Keratinocyte (primary cell): ENCODE measurements around the gene NR1H3. TPM values are rescaled to one million over a fixed set of nuclear protein-coding genes. Genes with fewer than 3 reads are reported as not detected.

Experiments
- DNase-seq: peaks from one replicate; pipeline ENCODE4 v3.0.0-alpha.2; 2011; ENCODE audit warnings: low read depth, missing footprints, low spot score
- FAIRE-seq: peaks from 2 replicates; lab custom pipeline; 2011; peaks lifted over from hg19 to GRCh38; lab: Jason Lieb, UNC
- H2AFZ ChIP-seq: 2 replicates; pipeline ENCODE4 v1.6.0; 2012; ENCODE audit warnings: low read length, control low read depth, inconsistent platforms; ENCODE audit not compliant: control insufficient read depth
- H3K27ac ChIP-seq: 2 replicates; pipeline ENCODE4 v1.5.1; 2011; ENCODE audit warnings: low read length; ENCODE audit not compliant: control insufficient read depth, insufficient read depth
- H3K27me3 ChIP-seq: 3 replicates; pipeline ENCODE4 v1.6.0; 2011; ENCODE audit warnings: low read length; ENCODE audit not compliant: control insufficient read depth, insufficient read depth; ENCODE audit errors: extremely low read depth
- H3K36me3 ChIP-seq, 2 experiments: 2 replicates in 1 of 2; 3 replicates in 1 of 2; pipeline ENCODE4 v1.5.1; 2011; ENCODE audit warnings: low read length in 2 of 2, mild to moderate bottlenecking in 1 of 2; ENCODE audit not compliant: control insufficient read depth in 2 of 2, insufficient read depth in 2 of 2; ENCODE audit errors: extremely low read depth in 1 of 2
- H3K4me1 ChIP-seq: 3 replicates; pipeline ENCODE4 v1.5.1; 2011; ENCODE audit warnings: low read length; ENCODE audit not compliant: control insufficient read depth, insufficient read depth; ENCODE audit errors: extremely low read depth
- H3K4me2 ChIP-seq: 3 replicates; pipeline ENCODE4 v1.6.0; 2011; ENCODE audit warnings: low read depth, low read length; ENCODE audit not compliant: control insufficient read depth, insufficient read depth; ENCODE audit errors: extremely low read depth
- H3K4me3 ChIP-seq, 3 experiments: fragments of 200-600 bp in 1 of 3; sonication (generic) in 1 of 3; 2 replicates in 2 of 3; 3 replicates in 1 of 3; pipeline ENCODE4 v1.5.1; 2011 to 2016; ENCODE audit warnings: low read length in 3 of 3, mild to moderate bottlenecking in 3 of 3, control low read depth in 2 of 3, inconsistent platforms in 1 of 3, low read depth in 1 of 3, mixed read lengths in 1 of 3, mixed run types in 1 of 3, moderate library complexity in 1 of 3; ENCODE audit not compliant: control insufficient read depth in 2 of 3, insufficient read depth in 2 of 3; ENCODE audit errors: extremely low read depth in 1 of 3
- H3K79me2 ChIP-seq: 2 replicates; pipeline ENCODE4 v1.6.0; 2012; ENCODE audit warnings: low read length; ENCODE audit not compliant: control insufficient read depth, insufficient read depth
- H3K9ac ChIP-seq: 3 replicates; pipeline ENCODE4 v1.6.0; 2011; ENCODE audit warnings: low read length; ENCODE audit not compliant: control insufficient read depth, insufficient read depth; ENCODE audit errors: extremely low read depth
- H3K9me1 ChIP-seq: 3 replicates; pipeline ENCODE4 v1.6.0; 2011; ENCODE audit warnings: low read length; ENCODE audit not compliant: control insufficient read depth, insufficient read depth; ENCODE audit errors: extremely low read depth
- H3K9me3 ChIP-seq: 2 replicates; pipeline ENCODE4 v1.5.1; 2012; ENCODE audit warnings: low read depth, low read length; ENCODE audit not compliant: control insufficient read depth
- H4K20me1 ChIP-seq: 3 replicates; pipeline ENCODE4 v1.6.0; 2011; ENCODE audit warnings: low read length; ENCODE audit not compliant: control insufficient read depth, insufficient read depth; ENCODE audit errors: extremely low read depth
- CTCF ChIP-seq, 3 experiments: IDR thresholded peaks in 1 of 3; conservative IDR thresholded peaks in 1 of 3; optimal IDR thresholded peaks in 1 of 3; 2 replicates in 2 of 3; 3 replicates in 1 of 3; pipeline versions ENCODE3 to v1.5.1; 2011; ENCODE audit warnings: low read length in 3 of 3, mild to moderate bottlenecking in 3 of 3, moderate library complexity in 2 of 3, control low read depth in 1 of 3, inconsistent platforms in 1 of 3; ENCODE audit not compliant: insufficient read depth in 2 of 3; ENCODE audit errors: extremely low read depth in 1 of 3
- EZH2 ChIP-seq: IDR thresholded peaks from one replicate; pipeline ENCODE4 v1.6.1; 2012; ENCODE audit warnings: inconsistent platforms, mild to moderate bottlenecking, low read length, moderate library complexity
- dilution Hi-C: fragments of 300-500 bp; cut with MboI; formaldehyde crosslinking; loops from one replicate; pipeline ENCODE4 v1.7.0; 2020; ENCODE audit warnings: low sequenced_read_pairs; ENCODE audit not compliant: extremely low pct_ligation_motif_present
- polyA plus RNA-seq, 5 experiments: library from polyadenylated mRNA; depleted of rRNA in 3 of 5; stranded (reverse) in 3 of 5; stranded (forward) in 1 of 5; unstranded in 1 of 5; fragments of >200 nt; gene quantifications; 1 replicate in 1 of 5; 2 replicates in 3 of 5; 3 replicates in 1 of 5; pipeline versions ENCODE4 v1.2.1 to v1.2.3, GENCODE V29; 2011 to 2012; ENCODE audit warnings: missing spikeins in 2 of 5, low read depth in 1 of 5, low replicate concordance in 1 of 5

The NR1H3 gene
- polyA plus RNA-seq, 1 donor (not counting 4 experiments of a cell fraction or from before 2014, with no cell fraction given): 9.1 TPM

GRCh38 chr11:47282462-47282861, 24.7 kb downstream of the NR1H3 start:
- DNase-seq: no peak
- Histone ChIP-seq H3K36me3 (peaks cover 23 to 35% of the 10 kb centered on the region in 2 experiments), H3K27me3 (no peaks in the 10 kb centered on the region), H2AFZ (no peak overlapping the region), H3K4me1 (no peaks in the 10 kb centered on the region), H3K9ac (no peak overlapping the region), H3K9me3 (no peaks in the 10 kb centered on the region), H4K20me1 (no peaks in the 10 kb centered on the region), H3K9me1 (no peaks in the 10 kb centered on the region), H3K4me3 (no peak overlapping the region), H3K79me2 (no peaks in the 10 kb centered on the region), H3K27ac (no peak overlapping the region), H3K4me2 (no peak overlapping the region)
- dilution Hi-C loops: no loop called here
- FAIRE-seq: no peak
- TF ChIP-seq EZH2 (no peak), CTCF (optimal IDR thresholded peaks at IDR 0.05 in 1 of 3, IDR thresholded peaks at IDR 0.05 in 1 of 3, conservative IDR thresholded peaks at IDR 0.05 in 1 of 3; ENCODE audit: extremely low read depth in 1 of 3, insufficient read depth in 2 of 3, low read length in 3 of 3) (no peak)

GRCh38 chr11:47284151-47284550, 26.4 kb downstream of the NR1H3 start:
- Histone ChIP-seq H3K36me3 (peaks cover 34 to 40% of the 10 kb centered on the region in 2 experiments), H3K9ac (no peak overlapping the region), H3K27me3 (no peaks in the 10 kb centered on the region), H3K79me2 (no peaks in the 10 kb centered on the region), H3K4me1 (no peaks in the 10 kb centered on the region), H4K20me1 (no peaks in the 10 kb centered on the region), H3K4me3 (no peak overlapping the region), H3K27ac (no peak overlapping the region), H2AFZ (no peak overlapping the region), H3K9me3 (no peaks in the 10 kb centered on the region), H3K4me2 (no peak overlapping the region), H3K9me1 (no peaks in the 10 kb centered on the region)
- DNase-seq (no peak), FAIRE-seq (no peak)
- dilution Hi-C loops: no loop called here
- no peak for TF ChIP-seq CTCF (optimal IDR thresholded peaks at IDR 0.05 in 1 of 3, IDR thresholded peaks at IDR 0.05 in 1 of 3, conservative IDR thresholded peaks at IDR 0.05 in 1 of 3; ENCODE audit: extremely low read depth in 1 of 3, insufficient read depth in 2 of 3, low read length in 3 of 3)
